Measurements from ENCODE around the gene DPYD. TPM values are rescaled to one million over a fixed set of nuclear protein-coding genes. Genes with fewer than 3 reads are reported as not detected.

Gene DPYD
- total RNA-seq, 1 donor from 2014 or later: 12.6 TPM

DNA sequence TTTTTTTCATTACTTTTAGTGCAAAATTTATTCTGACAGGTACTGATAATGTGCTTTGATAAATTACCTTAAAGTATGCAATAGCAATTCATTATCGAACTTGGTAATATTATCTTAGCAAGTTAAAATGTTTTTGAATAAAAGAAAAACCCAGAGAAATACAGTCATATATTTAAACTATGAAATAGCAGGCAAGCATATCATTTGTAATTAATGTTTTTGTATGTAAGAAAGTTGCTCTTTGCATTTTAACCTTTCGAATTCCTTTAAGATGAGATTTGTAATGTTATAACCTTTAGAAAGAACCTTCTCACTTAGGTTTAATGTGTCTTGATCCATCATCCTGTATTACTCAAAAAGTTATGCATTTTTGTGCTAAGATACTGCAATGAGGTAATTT lies 613.7 kb downstream of the DPYD start:
- H3K36me3 Mint-ChIP-seq (ENCODE audit: low read depth): peaks cover 7% of the 10 kb centered on the region
- POLR2A ChIA-PET: no interaction called here
- no peak overlapping the region for H3K4me3 Mint-ChIP-seq

DNA sequence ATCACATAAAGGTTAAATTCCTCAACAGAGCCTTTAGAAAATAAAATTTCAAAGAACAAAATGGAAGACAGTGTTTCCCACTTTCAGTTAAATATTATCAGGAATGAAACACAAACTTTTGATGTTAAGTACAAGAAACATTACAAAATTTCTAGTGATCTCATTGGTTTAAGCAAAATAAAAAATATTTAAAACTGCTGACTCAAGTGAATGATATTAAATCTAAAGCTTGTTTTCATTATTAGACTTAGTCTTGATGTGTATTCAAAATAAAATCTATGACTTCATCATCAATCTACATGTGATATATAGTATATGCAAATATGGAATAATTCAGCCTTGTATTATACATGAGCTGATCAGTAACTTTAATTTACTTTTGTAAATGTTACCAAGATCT lies 614.3 kb downstream of the DPYD start:
- H3K4me1 Mint-ChIP-seq: no peaks in the 10 kb centered on the region
- no peak overlapping the region for H3K27ac Mint-ChIP-seq
- ChIA-PET CTCF (no interaction called here), POLR2A (no interaction called here)
- intact Hi-C loops (cut with micrococcal nuclease): no loop called here
- ATAC-seq (ENCODE audit: low read depth) (no peak), DNase-seq (no peak)
- no peak overlapping the region for H3K4me3 Mint-ChIP-seq
- TF ChIP-seq, protein P1, sequence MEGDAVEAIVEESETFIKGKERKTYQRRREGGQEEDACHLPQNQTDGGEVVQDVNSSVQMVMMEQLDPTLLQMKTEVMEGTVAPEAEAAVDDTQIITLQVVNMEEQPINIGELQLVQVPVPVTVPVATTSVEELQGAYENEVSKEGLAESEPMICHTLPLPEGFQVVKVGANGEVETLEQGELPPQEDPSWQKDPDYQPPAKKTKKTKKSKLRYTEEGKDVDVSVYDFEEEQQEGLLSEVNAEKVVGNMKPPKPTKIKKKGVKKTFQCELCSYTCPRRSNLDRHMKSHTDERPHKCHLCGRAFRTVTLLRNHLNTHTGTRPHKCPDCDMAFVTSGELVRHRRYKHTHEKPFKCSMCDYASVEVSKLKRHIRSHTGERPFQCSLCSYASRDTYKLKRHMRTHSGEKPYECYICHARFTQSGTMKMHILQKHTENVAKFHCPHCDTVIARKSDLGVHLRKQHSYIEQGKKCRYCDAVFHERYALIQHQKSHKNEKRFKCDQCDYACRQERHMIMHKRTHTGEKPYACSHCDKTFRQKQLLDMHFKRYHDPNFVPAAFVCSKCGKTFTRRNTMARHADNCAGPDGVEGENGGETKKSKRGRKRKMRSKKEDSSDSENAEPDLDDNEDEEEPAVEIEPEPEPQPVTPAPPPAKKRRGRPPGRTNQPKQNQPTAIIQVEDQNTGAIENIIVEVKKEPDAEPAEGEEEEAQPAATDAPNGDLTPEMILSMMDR (IDR thresholded peaks at IDR 0.05): no peak
- H3K27me3 Mint-ChIP-seq: no peaks in the 10 kb centered on the region
- no peaks in the 10 kb centered on the region for H3K9me3 Mint-ChIP-seq
- H3K36me3 Mint-ChIP-seq (ENCODE audit: low read depth): peaks cover 7% of the 10 kb centered on the region

More for the DNA sequence above, 613.7 kb downstream of the DPYD start:
- TF ChIP-seq, protein P1 (IDR thresholded peaks at IDR 0.05): no peak
- Mint-ChIP-seq H3K9me3 (no peaks in the 10 kb centered on the region), H3K4me1 (no peaks in the 10 kb centered on the region), H3K27me3 (no peaks in the 10 kb centered on the region), H3K27ac (no peak overlapping the region)
- no peak for DNase-seq
- CTCF ChIA-PET: no interaction called here
- no peak for ATAC-seq (ENCODE audit: low read depth)
- intact Hi-C loops (cut with micrococcal nuclease): no loop called here

GRCh38 chr1:97304366-97304765 lies 616.5 kb downstream of the DPYD start:
- Mint-ChIP-seq H3K36me3 (ENCODE audit: low read depth) (peaks cover 7% of the 10 kb centered on the region), H3K27ac (no peak overlapping the region), H3K4me3 (no peak overlapping the region), H3K27me3 (no peaks in the 10 kb centered on the region), H3K9me3 (no peaks in the 10 kb centered on the region), H3K4me1 (no peaks in the 10 kb centered on the region)
- DNase-seq: no peak
- TF ChIP-seq, protein P1 (IDR thresholded peaks at IDR 0.05): no peak
- POLR2A ChIA-PET: no interaction called here
- CTCF ChIA-PET: no interaction called here
- ATAC-seq (ENCODE audit: low read depth): no peak
- intact Hi-C loops (cut with micrococcal nuclease): no loop called here

GRCh38 chr1:97298966-97299365 lies 621.9 kb downstream of the DPYD start:
- ChIA-PET CTCF (no interaction called here), POLR2A (no interaction called here)
- H3K36me3 Mint-ChIP-seq (ENCODE audit: low read depth): no peaks in the 10 kb centered on the region
- H3K4me1 Mint-ChIP-seq: no peaks in the 10 kb centered on the region
- DNase-seq (no peak), ATAC-seq (ENCODE audit: low read depth) (no peak)
- no peak overlapping the region for H3K27ac Mint-ChIP-seq
- H3K27me3 Mint-ChIP-seq: no peaks in the 10 kb centered on the region
- TF ChIP-seq, protein P1 (IDR thresholded peaks at IDR 0.05): no peak
- no peak overlapping the region for H3K4me3 Mint-ChIP-seq
- H3K9me3 Mint-ChIP-seq: no peaks in the 10 kb centered on the region
- intact Hi-C loops (cut with micrococcal nuclease): no loop called here

- ChIA-PET CTCF (no interaction called here), POLR2A (no interaction called here)
- Mint-ChIP-seq H3K36me3 (ENCODE audit: low read depth) (no peaks in the 10 kb centered on the region), H3K9me3 (no peaks in the 10 kb centered on the region), H3K27me3 (no peaks in the 10 kb centered on the region), H3K4me3 (no peak overlapping the region), H3K4me1 (no peaks in the 10 kb centered on the region), H3K27ac (no peak overlapping the region)
- TF ChIP-seq, protein P1 (IDR thresholded peaks at IDR 0.05): no peak
- no peak for DNase-seq
- intact Hi-C loops (cut with micrococcal nuclease): no loop called here
- no peak for ATAC-seq (ENCODE audit: low read depth)
Measured at GRCh38 chr1:97297611-97298010, 623.2 kb downstream of the DPYD start.

Data from activated B cell treated with CpG ODN at 0.5 μM for 24 hours (primary cell).